ENCODE measurements around the gene SAMD14.

The SAMD14 gene

GRCh38 chr17:50135316-50136095 lies 5.5 kb upstream of the SAMD14 start:
- 95% methylated on average over 16 of the region's 16 CpGs for whole genome bisulfite sequencing
- Histone ChIP-seq H3K18ac (ENCODE audit: low read depth in 1 of 2, low read length in 2 of 2) (no peak overlapping the region), H2BK15ac (ENCODE audit: low read depth, poor library complexity, severe bottlenecking) (no peak overlapping the region), H3K36me3 (ENCODE audit: control insufficient read depth in 1 of 2, insufficient read depth in 2 of 2, low read depth in 1 of 2, low read length in 2 of 2) (peaks cover 59 to 83% of the 10 kb centered on the region in 2 experiments), H3K4me2 (ENCODE audit: low read length, poor library complexity, severe bottlenecking) (no peak overlapping the region), H2AFZ (ENCODE audit: low read depth, low read length) (no peak overlapping the region), H2BK5ac (ENCODE audit: low read depth, low read length, poor library complexity, severe bottlenecking) (no peak overlapping the region), H3K23ac (ENCODE audit: low read length in 2 of 2) (no peak overlapping the region), H3K27ac (ENCODE audit: low read length, poor library complexity, severe bottlenecking) (peak overlapping the region; percentile 24), H3K79me1 (replicated peaks; ENCODE audit: low read length, poor library complexity, severe bottlenecking) (peaks cover 39% of the 10 kb centered on the region), H2AK5ac (ENCODE audit: low read length, severe bottlenecking) (peak overlapping the region; percentile 11), H3K9ac (ENCODE audit: low read length) (no peak overlapping the region), H3K4me1 (ENCODE audit: control insufficient read depth, insufficient read depth, low read depth, low read length) (peaks cover 38% of the 10 kb centered on the region), H4K91ac (ENCODE audit: low read length) (no peak overlapping the region), H2BK120ac (ENCODE audit: low read depth, low read length) (no peak overlapping the region), H3K9me3 (ENCODE audit: control insufficient read depth, low read length) (peaks cover 4% of the 10 kb centered on the region), H3K4me3 (ENCODE audit: insufficient read depth in 1 of 2, low read depth in 1 of 2, low read length in 2 of 2) (no peak overlapping the region), H2BK12ac (ENCODE audit: low read length in 2 of 2) (no peak overlapping the region), H4K8ac (ENCODE audit: low read length) (no peak overlapping the region), H3K14ac (ENCODE audit: low read length in 2 of 2) (no peak overlapping the region), H3K27me3 (ENCODE audit: control insufficient read depth in 1 of 2, insufficient read depth in 1 of 2, low read length in 2 of 2) (no peaks in the 10 kb centered on the region), H3K4ac (ENCODE audit: low read depth in 1 of 2, low read length in 2 of 2) (no peak overlapping the region)
- no peak for DNase-seq

DNA sequence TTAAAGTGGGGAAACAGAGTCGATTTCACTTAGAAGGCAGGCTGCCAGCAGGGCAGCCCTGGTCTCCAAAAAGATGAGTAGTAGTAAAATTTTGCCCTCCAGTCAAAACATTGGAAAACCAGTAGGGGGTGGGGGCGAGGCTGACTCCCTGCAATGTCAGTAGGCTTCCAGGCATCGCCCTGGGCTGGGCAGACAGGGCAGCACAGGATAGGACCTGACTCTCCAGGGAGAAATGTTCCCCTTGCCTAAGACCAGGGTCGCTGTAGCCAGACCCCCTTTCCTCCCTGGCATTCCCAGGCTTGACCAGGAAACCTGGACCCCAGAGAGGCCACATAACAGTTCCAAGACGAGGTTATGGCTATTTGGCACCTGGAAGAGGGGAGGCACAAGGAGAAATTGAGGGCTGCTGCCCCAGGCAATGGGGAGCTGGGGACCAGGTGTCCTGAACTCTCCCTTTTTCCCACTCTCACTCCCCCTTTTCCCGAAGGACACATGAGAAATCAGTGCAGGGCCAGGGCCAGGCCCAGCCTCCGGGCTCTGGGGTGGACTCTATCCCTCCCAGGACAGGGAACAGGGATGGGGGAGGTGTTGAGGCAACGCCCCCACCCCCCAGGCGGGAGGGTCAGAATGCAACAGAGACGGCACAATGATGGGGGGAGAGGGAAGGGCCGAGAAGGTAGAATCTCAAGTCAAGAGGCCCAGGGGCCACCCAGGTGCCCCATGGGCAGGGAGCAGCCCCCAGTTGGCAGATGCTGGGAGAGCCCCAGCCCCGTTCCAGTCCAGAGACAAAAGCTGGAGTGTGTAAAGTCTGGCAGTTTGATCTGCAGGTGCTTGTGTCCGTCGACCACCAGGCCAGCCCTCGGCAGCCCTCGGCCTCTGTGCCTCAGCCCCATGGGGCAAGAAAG lies 4.5 kb upstream of the SAMD14 start:
- Histone ChIP-seq H4K8ac (ENCODE audit: low read length) (no peak overlapping the region), H3K79me1 (replicated peaks; ENCODE audit: low read length, poor library complexity, severe bottlenecking) (peaks cover 37% of the 10 kb centered on the region), H2AK5ac (ENCODE audit: low read length, severe bottlenecking) (no peak overlapping the region), H2BK15ac (ENCODE audit: low read depth, poor library complexity, severe bottlenecking) (no peak overlapping the region), H2BK12ac (ENCODE audit: low read length in 2 of 2) (no peak overlapping the region), H3K4ac (ENCODE audit: low read depth in 1 of 2, low read length in 2 of 2) (no peak overlapping the region), H3K18ac (ENCODE audit: low read depth in 1 of 2, low read length in 2 of 2) (no peak overlapping the region), H3K27ac (ENCODE audit: low read length, poor library complexity, severe bottlenecking) (peak overlapping the region; percentile 8), H2BK5ac (ENCODE audit: low read depth, low read length, poor library complexity, severe bottlenecking) (no peak overlapping the region), H3K9ac (ENCODE audit: low read length) (no peak overlapping the region), H2BK120ac (ENCODE audit: low read depth, low read length) (no peak overlapping the region), H3K4me3 (ENCODE audit: insufficient read depth in 1 of 2, low read depth in 1 of 2, low read length in 2 of 2) (no peak overlapping the region), H3K4me1 (ENCODE audit: control insufficient read depth, insufficient read depth, low read depth, low read length) (peaks cover 44% of the 10 kb centered on the region), H3K9me3 (ENCODE audit: control insufficient read depth, low read length) (no peaks in the 10 kb centered on the region), H2AFZ (ENCODE audit: low read depth, low read length) (no peak overlapping the region), H3K27me3 (ENCODE audit: control insufficient read depth in 1 of 2, insufficient read depth in 1 of 2, low read length in 2 of 2) (no peaks in the 10 kb centered on the region), H3K14ac (ENCODE audit: low read length in 2 of 2) (no peak overlapping the region), H3K23ac (ENCODE audit: low read length in 2 of 2) (peak overlapping the region in 1 of 2 experiments; percentile 9), H3K36me3 (ENCODE audit: control insufficient read depth in 1 of 2, insufficient read depth in 2 of 2, low read depth in 1 of 2, low read length in 2 of 2) (peaks cover 48 to 73% of the 10 kb centered on the region in 2 experiments), H4K91ac (ENCODE audit: low read length) (no peak overlapping the region), H3K4me2 (ENCODE audit: low read length, poor library complexity, severe bottlenecking) (no peak overlapping the region)
- WGBS = 73% methylated on average over 15 of the region's 16 CpGs
- DNase-seq = no peak

- no peak overlapping the region for H2AFZ ChIP-seq (ENCODE audit: low read depth, low read length)
- no peak overlapping the region for H2BK120ac ChIP-seq (ENCODE audit: low read depth, low read length)
- no peak overlapping the region for H3K14ac ChIP-seq (ENCODE audit: low read length in 2 of 2)
- H3K79me1 ChIP-seq (replicated peaks; ENCODE audit: low read length, poor library complexity, severe bottlenecking) = peaks cover 31% of the 10 kb centered on the region
- H2BK12ac ChIP-seq (ENCODE audit: low read length in 2 of 2) = no peak overlapping the region
- H4K91ac ChIP-seq (ENCODE audit: low read length) = no peak overlapping the region
- H4K8ac ChIP-seq (ENCODE audit: low read length) = no peak overlapping the region
- H3K9ac ChIP-seq (ENCODE audit: low read length) = peak overlapping the region; percentile 32
- H3K4me2 ChIP-seq (ENCODE audit: low read length, poor library complexity, severe bottlenecking) = no peak overlapping the region
- no peak overlapping the region for H2BK15ac ChIP-seq (ENCODE audit: low read depth, poor library complexity, severe bottlenecking)
- peaks cover 41 to 65% of the 10 kb centered on the region in 2 experiments for H3K36me3 ChIP-seq (ENCODE audit: control insufficient read depth in 1 of 2, insufficient read depth in 2 of 2, low read depth in 1 of 2, low read length in 2 of 2)
- 40% methylated on average over 14 of the region's 16 CpGs for WGBS
- no peaks in the 10 kb centered on the region for H3K27me3 ChIP-seq (ENCODE audit: control insufficient read depth in 1 of 2, insufficient read depth in 1 of 2, low read length in 2 of 2)
- H2BK5ac ChIP-seq (ENCODE audit: low read depth, low read length, poor library complexity, severe bottlenecking) = no peak overlapping the region
- peak overlapping the region in 1 of 2 experiments; percentile 36 for H3K23ac ChIP-seq (ENCODE audit: low read length in 2 of 2)
- peak overlapping the region in 1 of 2 experiments; percentile 74 for H3K18ac ChIP-seq (ENCODE audit: low read depth in 1 of 2, low read length in 2 of 2)
- peaks cover 45% of the 10 kb centered on the region for H3K4me1 ChIP-seq (ENCODE audit: control insufficient read depth, insufficient read depth, low read depth, low read length)
- DNase-seq = no peak
- H3K4me3 ChIP-seq (ENCODE audit: insufficient read depth in 1 of 2, low read depth in 1 of 2, low read length in 2 of 2) = no peak overlapping the region
- no peak overlapping the region for H2AK5ac ChIP-seq (ENCODE audit: low read length, severe bottlenecking)
- peak overlapping the region; percentile 48 for H3K27ac ChIP-seq (ENCODE audit: low read length, poor library complexity, severe bottlenecking)
- no peak overlapping the region for H3K4ac ChIP-seq (ENCODE audit: low read depth in 1 of 2, low read length in 2 of 2)
- no peaks in the 10 kb centered on the region for H3K9me3 ChIP-seq (ENCODE audit: control insufficient read depth, low read length)
These were observed 3.8 kb upstream of the SAMD14 start for GRCh38 chr17:50133769-50134099.

Measured in mesenchymal stem cell (in vitro differentiated cells and primary cell).